HG03045 (cell line): ENCODE measurements around the gene CASQ1.

Source experiments
- ATAC-seq: cut with Tn5 transposase; IDR thresholded peaks from one replicate; pipeline ENCODE4 v1.9.1; 2021; ENCODE audit warnings: mild to moderate bottlenecking, moderate library complexity; ENCODE audit not compliant: unreplicated experiment

The CASQ1 gene

GRCh38 chr1:160204526-160205241 is 14.3 kb downstream of the CASQ1 start:
- peak; percentile 52 for ATAC-seq

DNA sequence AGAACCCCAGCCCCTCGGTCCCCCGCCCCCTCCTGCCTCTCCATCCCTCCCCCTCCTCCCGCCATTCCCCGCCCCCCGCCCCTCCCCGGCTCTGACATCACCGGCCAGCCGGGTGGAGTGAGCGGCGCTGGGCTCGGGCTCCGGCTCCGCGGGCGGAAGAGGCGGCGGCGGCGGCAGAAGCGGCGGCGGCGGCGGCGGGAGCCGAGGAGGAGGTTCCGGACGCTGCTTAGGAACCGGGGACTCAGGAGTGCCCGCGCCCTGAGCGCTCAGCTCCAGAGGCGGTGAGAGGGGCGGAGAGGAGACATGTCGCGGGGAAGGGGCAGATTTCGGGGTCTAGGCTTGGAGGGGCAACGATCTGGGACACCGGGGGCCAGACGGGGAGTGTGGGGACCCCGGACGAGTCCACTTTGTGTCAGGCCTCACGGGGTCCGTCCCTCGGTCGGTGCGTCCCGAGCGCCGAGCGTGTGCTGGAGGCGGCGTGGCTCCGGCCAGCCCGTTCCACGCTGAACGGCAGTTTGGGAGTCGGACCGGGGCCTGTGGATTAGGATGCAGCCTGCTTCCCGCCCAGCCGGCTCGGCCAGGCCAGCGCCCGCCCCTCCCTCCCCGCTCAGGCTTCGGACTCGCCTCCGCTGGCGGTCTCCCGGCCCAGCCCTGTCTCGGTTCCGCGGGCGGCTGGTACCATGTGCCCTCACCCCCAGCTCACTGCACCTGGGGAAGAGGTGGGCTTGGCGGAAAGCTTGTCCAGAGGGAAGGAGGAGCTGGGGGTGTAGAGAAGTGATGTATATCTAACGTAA is 15.1 kb downstream of the CASQ1 start, which contains the start of gene PEA15:
TSS of gene PEA15 (plus strand) at position 143 of the 794 bp plus-strand sequence. CDS start 6,161 bp downstream, outside the sequence.
- ATAC-seq = peak; percentile 50

GRCh38 chr1:160206036-160206389 is 15.6 kb downstream of the CASQ1 start:
- ATAC-seq = peak; percentile 21

DNA sequence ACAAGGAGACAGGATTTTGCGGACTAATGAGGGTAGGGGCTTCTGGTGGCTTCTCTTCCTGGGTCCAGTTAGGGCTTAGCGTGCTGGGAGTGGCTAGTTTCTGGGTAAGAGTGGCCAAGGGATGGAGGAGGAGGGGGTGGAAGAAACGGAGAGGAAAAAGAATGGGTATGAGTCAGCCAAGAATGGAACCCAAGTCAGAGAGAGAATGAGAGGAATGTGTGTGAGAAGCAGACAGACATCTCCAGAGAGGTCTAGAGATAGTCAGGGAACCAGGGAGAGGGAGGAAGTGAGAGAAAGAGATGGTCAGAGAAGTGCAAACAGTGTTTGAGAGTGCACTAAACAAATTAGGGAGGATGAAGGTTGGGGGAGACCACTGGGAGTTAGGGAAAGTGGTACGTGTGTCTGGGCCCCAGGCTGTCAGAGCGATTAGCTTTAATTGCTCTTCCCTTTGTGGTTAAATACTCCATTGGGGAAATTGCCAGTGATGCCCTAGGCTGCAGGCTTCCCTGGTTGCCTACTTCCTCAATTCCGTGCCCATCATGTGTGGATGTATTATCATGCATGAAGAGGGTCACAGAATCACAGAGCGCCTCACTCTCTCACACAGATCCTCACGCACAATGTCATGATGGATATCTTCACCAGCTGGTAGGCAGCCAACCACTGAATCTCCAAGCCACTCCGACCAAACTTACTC is 16.2 kb downstream of the CASQ1 start:
- ATAC-seq = no peak

DNA sequence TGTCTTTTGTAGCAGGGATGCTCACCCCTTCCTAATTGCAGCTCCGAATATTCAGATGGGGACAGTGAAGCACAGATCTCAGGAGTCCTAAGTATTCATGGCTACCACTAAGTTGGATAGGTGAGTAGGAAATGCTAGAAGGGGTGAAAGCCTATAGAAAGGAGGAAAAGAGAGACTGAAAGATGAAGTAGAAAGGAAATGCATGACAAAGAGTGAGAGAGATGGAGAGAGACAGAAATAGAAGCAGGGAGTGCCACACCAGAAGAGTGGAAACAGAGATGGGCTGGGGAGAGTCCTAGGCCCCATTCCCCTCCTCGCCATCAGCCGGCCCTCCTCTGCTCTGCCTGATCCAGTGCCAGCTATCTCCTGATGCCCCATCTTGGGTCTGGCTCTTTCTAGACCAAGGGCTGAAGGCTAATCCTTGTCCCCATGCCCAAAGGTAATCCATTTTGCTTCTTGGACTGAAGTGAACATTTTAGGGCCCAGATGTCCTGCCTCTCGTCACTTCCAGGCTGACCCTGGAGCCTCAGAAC is 16.8 kb downstream of the CASQ1 start:
- no peak for ATAC-seq

- ATAC-seq = no peak
Observed at GRCh38 chr1:160207771-160208556, 17.6 kb downstream of the CASQ1 start.

- ATAC-seq = no peak
Observed at GRCh38 chr1:160208557-160209320, 18.4 kb downstream of the CASQ1 start.

DNA sequence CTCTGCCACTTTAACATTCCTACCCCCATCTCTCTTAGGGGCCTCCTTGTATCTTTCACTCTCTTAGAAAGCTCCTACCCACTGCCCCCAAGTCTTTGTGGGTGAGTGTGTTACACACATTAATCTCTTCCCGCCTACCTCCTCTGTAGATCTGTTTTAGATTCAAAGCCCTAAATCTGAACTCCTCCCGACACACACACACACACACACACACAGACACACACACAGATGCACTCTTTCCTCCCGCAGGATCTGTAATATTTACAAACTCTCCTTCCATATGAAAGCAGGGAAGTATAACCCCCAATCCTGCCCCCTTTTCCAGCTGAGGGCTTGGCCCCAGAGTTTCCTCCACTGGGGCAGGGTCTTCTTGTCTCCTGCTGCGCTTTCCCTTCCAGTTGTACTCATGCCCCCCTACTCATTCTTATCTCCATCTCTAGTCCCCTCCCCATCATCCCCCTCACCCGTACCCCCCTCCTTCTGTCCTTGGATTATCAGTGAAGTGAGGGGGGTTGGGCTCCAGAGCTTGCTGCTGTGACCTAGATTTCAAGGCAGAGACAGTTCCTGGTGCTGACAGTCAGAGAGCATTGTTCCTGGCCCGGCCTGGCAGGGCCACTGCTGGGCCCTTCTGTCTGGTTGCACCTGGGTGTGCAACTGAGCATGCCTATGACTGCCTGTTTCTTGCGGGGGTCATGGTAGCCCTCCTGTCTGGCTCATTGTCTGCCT is 19.1 kb downstream of the CASQ1 start:
- ATAC-seq = no peak

- no peak for ATAC-seq
Observed at GRCh38 chr1:160210561-160210960, 20.2 kb downstream of the CASQ1 start.

- no peak for ATAC-seq
Observed at GRCh38 chr1:160211046-160211790, 20.8 kb downstream of the CASQ1 start.

GRCh38 chr1:160214481-160215140 is 24.2 kb downstream of the CASQ1 start:
- ATAC-seq = no peak

DNA sequence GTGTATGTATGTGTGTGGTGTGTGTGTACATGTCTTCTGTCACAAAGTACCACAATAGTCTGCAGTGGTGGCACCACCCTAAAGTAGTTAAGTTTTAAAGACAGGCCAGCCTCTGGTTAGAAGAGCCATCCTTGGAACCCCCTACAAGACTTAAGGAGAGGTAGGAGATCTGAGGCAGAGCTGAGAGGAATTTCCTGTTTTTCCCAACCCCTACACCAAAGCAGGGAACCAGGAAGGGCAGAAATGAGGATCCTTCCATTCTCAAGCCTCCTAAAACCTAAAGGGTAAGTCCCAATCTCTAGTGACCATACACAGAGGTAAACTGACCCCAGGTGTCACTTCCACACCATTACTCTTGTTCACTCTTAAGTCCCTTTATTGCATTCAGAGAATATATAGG is 25.9 kb downstream of the CASQ1 start:
- no peak for ATAC-seq

GRCh38 chr1:160217481-160218051 is 27.2 kb downstream of the CASQ1 start:
- ATAC-seq = no peak

DNA sequence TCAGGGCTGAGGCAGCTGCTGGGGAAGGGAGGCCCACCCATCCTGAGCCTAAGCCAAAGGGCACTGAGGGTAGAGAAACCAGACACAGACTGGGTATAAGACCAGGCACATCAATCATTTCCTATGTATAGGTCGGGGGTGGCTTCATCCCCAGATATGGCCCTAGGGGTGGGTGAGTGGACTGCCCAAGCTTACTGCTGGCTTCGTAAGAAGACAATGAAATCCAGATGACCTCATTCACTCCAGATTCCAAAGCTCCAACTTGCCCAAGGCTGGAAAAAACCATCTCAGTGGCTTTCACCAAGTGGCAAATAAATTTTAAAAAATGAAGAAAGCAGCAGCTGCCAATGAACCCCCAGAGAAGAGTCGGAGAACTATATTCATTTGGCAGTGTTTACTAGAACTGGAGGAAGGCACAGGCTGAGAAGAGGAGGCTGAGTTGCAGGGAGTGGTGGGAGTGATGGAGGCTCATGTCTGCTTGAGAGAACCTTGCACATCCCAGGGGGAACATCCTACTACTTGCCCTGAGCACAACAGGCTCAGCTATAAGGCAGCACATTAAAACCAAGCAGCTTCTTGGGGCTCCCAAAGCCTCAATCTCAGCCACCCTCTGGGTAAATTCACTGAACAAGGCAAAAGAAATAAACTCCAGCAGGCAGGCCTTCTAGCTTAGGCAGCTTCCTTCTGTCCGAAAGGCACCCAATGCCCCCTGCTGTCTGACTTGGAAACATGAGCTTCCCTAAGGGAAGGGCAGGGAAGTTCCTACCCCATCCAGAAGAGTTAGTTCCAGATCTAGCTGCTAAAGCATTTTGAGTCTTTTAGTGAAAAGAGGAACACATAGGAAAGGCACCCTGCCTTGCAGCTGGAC is 28.9 kb downstream of the CASQ1 start:
- no peak for ATAC-seq

DNA sequence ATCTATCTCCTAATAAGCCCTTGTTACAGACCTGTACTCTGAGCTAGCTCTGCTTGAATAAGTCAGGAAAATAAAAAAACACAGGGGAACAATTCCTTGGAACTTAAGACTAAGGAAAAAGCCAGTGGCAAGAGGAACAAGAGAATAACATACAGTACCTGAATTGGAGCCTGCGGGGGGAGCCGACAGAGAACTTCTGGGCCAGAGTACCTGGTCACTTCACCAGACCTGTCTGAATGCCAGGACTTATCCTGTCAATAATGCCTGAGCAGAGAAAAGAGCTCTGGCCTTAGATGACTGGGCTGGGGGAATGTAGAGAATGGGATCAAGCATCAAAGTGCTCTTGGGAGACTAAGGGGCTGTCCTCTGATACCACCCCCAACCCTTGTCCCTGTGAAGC is 29.9 kb downstream of the CASQ1 start:
- no peak for ATAC-seq

GRCh38 chr1:160221089-160221488 is 30.7 kb downstream of the CASQ1 start:
- ATAC-seq = no peak

GRCh38 chr1:160222546-160222945 is 32.2 kb downstream of the CASQ1 start:
- ATAC-seq = no peak
